ENCODE measurements around the gene SRRM4. TPM values are rescaled to one million over a fixed set of nuclear protein-coding genes. Genes with fewer than 3 reads are reported as not detected.
A peak's percentile ranks its signal among the peaks of the same experiment; 100 is the strongest.

Gene SRRM4
- total and polyA plus RNA-seq, 8 donors, result 0.05 to 2.6 (median 0.22) TPM; not detected in 2

DNA sequence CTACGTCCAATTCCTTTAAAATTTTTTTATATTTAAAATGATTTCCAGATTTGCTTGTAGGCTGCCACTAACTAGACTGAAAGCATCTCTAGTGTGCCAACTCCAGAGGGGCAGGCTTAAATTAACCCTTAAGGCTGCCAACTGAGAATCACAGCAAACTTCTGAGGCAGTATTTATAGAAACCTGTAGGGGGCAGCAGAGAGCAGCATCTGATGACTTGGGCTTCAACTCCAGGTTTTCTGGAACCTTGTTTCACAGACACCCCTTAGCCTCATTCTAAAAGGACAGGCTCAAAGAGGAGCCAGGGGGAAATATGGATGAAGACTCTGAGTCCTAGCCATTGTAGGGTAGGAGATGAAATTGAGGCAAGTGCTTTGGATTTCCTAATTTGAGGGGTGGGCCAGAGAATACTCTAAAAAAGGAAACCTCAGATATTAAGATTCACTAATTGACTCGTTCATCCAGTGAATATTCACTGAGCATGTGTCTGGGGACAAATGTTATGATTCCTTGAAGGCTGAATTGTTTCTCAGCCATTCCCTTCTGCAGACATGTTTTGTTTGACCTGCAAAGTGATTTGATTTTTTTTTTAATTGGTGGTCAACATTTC lies 134.1 kb downstream of the SRRM4 start:
- H3K27ac ChIP-seq, result no peak overlapping the region
- no peak overlapping the region for H3K4me3 ChIP-seq
- intact Hi-C loops (cut with DNase I; ENCODE audit: low total_unique reads), result loop anchor here (5.0 kb wide), 1 partner anchor 297 kb away; no protein-coding TSS in a partner anchor
- peak in 1 of 2 donors; percentile 78 for DNase-seq
- no peaks in the 10 kb centered on the region for H3K9me3 ChIP-seq
- H3K36me3 ChIP-seq, result no peaks in the 10 kb centered on the region
- no peaks in the 10 kb centered on the region for H3K4me1 ChIP-seq
- 32 to 39% (median 36%) methylated on average over 2 of the region's 2 CpGs for WGBS, 5 donors
- no peaks in the 10 kb centered on the region for H3K27me3 ChIP-seq
- TF ChIP-seq POLR2AphosphoS5 (IDR thresholded peaks at IDR 0.05), result no peak
- TF ChIP-seq CTCF (IDR thresholded peaks at IDR 0.05), result peak in 5 of 7 experiments; percentile 48 to 90 (median 78)

- H3K4me1 ChIP-seq, result no peaks in the 10 kb centered on the region
- H3K4me3 ChIP-seq, result no peak overlapping the region
- no peaks in the 10 kb centered on the region for H3K36me3 ChIP-seq
- 66 to 84% (median 74%) methylated on average over 3 of the region's 3 CpGs for WGBS, 5 donors
- no peak for TF ChIP-seq POLR2A (IDR thresholded peaks at IDR 0.05)
- no peak for TF ChIP-seq CTCF (IDR thresholded peaks at IDR 0.05)
- H3K27me3 ChIP-seq, result peaks cover 0 to 7% (median 0%) of the 10 kb centered on the region in 3 donors
- no peak overlapping the region for H3K27ac ChIP-seq
- intact Hi-C loops (cut with DNase I; ENCODE audit: low total_unique reads), result loop anchor here (5.0 kb wide), 1 partner anchor 294 kb away; no protein-coding TSS in a partner anchor
- DNase-seq, result no peak
- no peaks in the 10 kb centered on the region for H3K9me3 ChIP-seq
These were observed 136.6 kb downstream of the SRRM4 start for GRCh38 chr12:119117936-119118335.

DNA sequence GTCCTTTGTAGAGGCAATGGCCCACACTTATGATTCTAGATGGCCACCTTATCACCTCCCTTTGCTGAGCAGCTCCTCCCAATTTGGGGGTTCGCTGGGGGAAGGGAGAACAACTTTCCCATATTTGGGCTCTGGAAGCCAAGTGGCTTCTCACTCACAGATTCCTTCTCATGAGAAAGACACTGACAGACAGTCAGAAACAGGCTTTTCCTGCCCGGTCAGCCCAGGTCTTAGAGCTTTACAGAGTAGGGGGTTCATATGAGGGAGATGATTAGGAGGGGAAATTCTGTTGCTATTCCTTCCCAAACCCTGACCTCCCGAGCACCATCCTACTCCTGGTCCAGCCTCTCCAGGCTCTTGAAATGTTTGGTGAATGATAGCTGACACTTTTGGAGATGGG lies 137.3 kb downstream of the SRRM4 start:
- H3K27me3 ChIP-seq, result peaks cover 0 to 7% (median 0%) of the 10 kb centered on the region in 3 donors
- H3K27ac ChIP-seq, result no peak overlapping the region
- H3K36me3 ChIP-seq, result no peaks in the 10 kb centered on the region
- intact Hi-C loops (cut with DNase I; ENCODE audit: low total_unique reads), result loop anchor here (5.0 kb wide), 1 partner anchor 294 kb away; no protein-coding TSS in a partner anchor
- TF ChIP-seq POLR2AphosphoS5 (IDR thresholded peaks at IDR 0.05) (no peak), CTCF (IDR thresholded peaks at IDR 0.05) (no peak), EP300 (IDR thresholded peaks at IDR 0.05) (no peak), POLR2A (IDR thresholded peaks at IDR 0.05) (no peak)
- DNase-seq, result no peak
- no peak overlapping the region for H3K4me3 ChIP-seq
- H3K4me1 ChIP-seq, result no peaks in the 10 kb centered on the region
- H3K9me3 ChIP-seq, result no peaks in the 10 kb centered on the region
- WGBS, 5 donors, result 43 to 56% (median 48%) methylated on average over 3 of the region's 3 CpGs

DNA sequence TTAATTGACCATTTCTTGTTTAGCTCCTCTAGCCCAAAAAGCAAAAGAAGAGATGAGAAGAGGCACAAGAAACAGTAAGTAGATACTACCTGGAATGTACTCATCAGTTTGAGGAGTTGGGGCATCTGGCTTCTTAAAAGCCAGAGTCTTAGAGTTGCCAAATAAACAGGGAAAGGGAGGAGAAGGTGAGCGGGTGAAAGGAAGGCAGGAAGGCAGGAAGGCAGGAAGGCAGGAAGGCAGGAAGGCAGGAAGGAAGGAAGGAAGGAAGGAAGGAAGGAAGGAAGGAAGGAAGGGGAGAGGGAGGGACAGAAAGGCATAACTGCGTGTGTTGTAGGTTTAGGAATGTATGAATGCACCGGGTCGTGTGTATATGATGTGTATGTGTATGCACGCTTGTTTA lies 140.7 kb downstream of the SRRM4 start:
- 64 to 82% (median 69%) methylated on average over 5 of the region's 5 CpGs for WGBS, 5 donors
- H3K9me3 ChIP-seq, result no peaks in the 10 kb centered on the region
- no peak overlapping the region for H3K27ac ChIP-seq
- H3K27me3 ChIP-seq, result peaks cover 0 to 7% (median 0%) of the 10 kb centered on the region in 3 donors
- no peak for DNase-seq
- H3K36me3 ChIP-seq, result no peaks in the 10 kb centered on the region
- H3K4me1 ChIP-seq, result no peaks in the 10 kb centered on the region
- no peak overlapping the region for H3K4me3 ChIP-seq
- no peak for TF ChIP-seq EP300 (IDR thresholded peaks at IDR 0.05)
- no peak for TF ChIP-seq CTCF (IDR thresholded peaks at IDR 0.05)
- TF ChIP-seq POLR2AphosphoS5 (IDR thresholded peaks at IDR 0.05), result no peak
- intact Hi-C loops (cut with DNase I; ENCODE audit: low total_unique reads), result no loop called here
